Calu3 (cell line): ENCODE measurements around the gene SECISBP2L. TPM values are rescaled to one million over a fixed set of nuclear protein-coding genes. Genes with fewer than 3 reads are reported as not detected.

ENCODE experiments used
- BruUV-seq: library from RNA; stranded (reverse); fragments of 400-500 nt; replicated peaks from 2 replicates; lab custom pipeline; 2021; lab: Mats Ljungman, UMichigan
- CTCF ChIA-PET: fragments of 300-600 bp; sonication (Branson Sonifier 250); formaldehyde crosslinking; loops from one replicate; lab custom pipeline; 2022; ENCODE audit warnings: antibody characterized with exemption; lab: Charles Lee
- DNase-seq: peaks from one replicate; pipeline ENCODE4 v3.0.0; 2022
- H3K27ac Mint-ChIP-seq: one replicate; pipeline ENCODE4 v1.8.0; 2022; ENCODE audit warnings: mixed read lengths; ENCODE audit not compliant: unreplicated experiment
- H3K27me3 Mint-ChIP-seq: one replicate; pipeline ENCODE4 v1.8.0; 2022; ENCODE audit warnings: mixed read lengths; ENCODE audit not compliant: unreplicated experiment
- H3K36me3 Mint-ChIP-seq: one replicate; pipeline ENCODE4 v1.8.0; 2022; ENCODE audit warnings: mild to moderate bottlenecking, moderate library complexity, mixed read lengths; ENCODE audit not compliant: insufficient read depth, unreplicated experiment
- H3K4me1 Mint-ChIP-seq: one replicate; pipeline ENCODE4 v1.8.0; 2022; ENCODE audit warnings: mild to moderate bottlenecking, low read depth, mixed read lengths; ENCODE audit not compliant: unreplicated experiment
- H3K4me3 Mint-ChIP-seq: one replicate; pipeline ENCODE4 v1.8.0; 2022; ENCODE audit warnings: mild to moderate bottlenecking, low read depth, moderate library complexity, mixed read lengths; ENCODE audit not compliant: unreplicated experiment
- H3K9me3 Mint-ChIP-seq: one replicate; pipeline ENCODE4 v1.8.0; 2022; ENCODE audit warnings: low read depth, mixed read lengths; ENCODE audit not compliant: unreplicated experiment
- intact Hi-C: fragments of 100-400 bp; cut with micrococcal nuclease; formaldehyde crosslinking; loops from one replicate; pipeline ENCODE4 v1.10.0; 2022; ENCODE audit not compliant: unreplicated experiment
- total RNA-seq: library from RNA; stranded (reverse); gene quantifications from 2 replicates; pipeline ENCODE4 v1.2.3, GENCODE V29; 2022
- TF ChIP-seq, protein P1 (sequence below): fragments of 200-600 bp; IDR thresholded peaks from one replicate; pipeline ENCODE4 v1.8.0; 2022; ENCODE audit warnings: antibody characterized with exemption; ENCODE audit not compliant: unreplicated experiment

The SECISBP2L gene
- total RNA-seq, 1 experiment from 2014 or later = 32.6 TPM

GRCh38 chr15:48968066-48968465, 78.2 kb downstream of the SECISBP2L start:
- Mint-ChIP-seq H3K4me1 (peaks cover 33% of the 10 kb centered on the region), H3K4me3 (no peak overlapping the region), H3K36me3 (peaks cover 11% of the 10 kb centered on the region), H3K27ac (no peak overlapping the region), H3K27me3 (no peaks in the 10 kb centered on the region), H3K9me3 (no peaks in the 10 kb centered on the region)
- DNase-seq = no peak
- intact Hi-C loops = loop anchor here (10.0 kb wide), 1 partner anchor 613 kb away; no protein-coding TSS in a partner anchor
- CTCF ChIA-PET = no interaction called here
- no TSS peak for BruUV-seq
- TF ChIP-seq, protein P1, sequence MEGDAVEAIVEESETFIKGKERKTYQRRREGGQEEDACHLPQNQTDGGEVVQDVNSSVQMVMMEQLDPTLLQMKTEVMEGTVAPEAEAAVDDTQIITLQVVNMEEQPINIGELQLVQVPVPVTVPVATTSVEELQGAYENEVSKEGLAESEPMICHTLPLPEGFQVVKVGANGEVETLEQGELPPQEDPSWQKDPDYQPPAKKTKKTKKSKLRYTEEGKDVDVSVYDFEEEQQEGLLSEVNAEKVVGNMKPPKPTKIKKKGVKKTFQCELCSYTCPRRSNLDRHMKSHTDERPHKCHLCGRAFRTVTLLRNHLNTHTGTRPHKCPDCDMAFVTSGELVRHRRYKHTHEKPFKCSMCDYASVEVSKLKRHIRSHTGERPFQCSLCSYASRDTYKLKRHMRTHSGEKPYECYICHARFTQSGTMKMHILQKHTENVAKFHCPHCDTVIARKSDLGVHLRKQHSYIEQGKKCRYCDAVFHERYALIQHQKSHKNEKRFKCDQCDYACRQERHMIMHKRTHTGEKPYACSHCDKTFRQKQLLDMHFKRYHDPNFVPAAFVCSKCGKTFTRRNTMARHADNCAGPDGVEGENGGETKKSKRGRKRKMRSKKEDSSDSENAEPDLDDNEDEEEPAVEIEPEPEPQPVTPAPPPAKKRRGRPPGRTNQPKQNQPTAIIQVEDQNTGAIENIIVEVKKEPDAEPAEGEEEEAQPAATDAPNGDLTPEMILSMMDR = no peak

GRCh38 chr15:48967336-48967735, 78.9 kb downstream of the SECISBP2L start:
- H3K27ac Mint-ChIP-seq = no peak overlapping the region
- H3K4me3 Mint-ChIP-seq = no peak overlapping the region
- no peaks in the 10 kb centered on the region for H3K27me3 Mint-ChIP-seq
- H3K4me1 Mint-ChIP-seq = peaks cover 33% of the 10 kb centered on the region
- no TSS peak for BruUV-seq
- TF ChIP-seq, protein P1 = no peak
- CTCF ChIA-PET = interaction anchor here (2.0 kb wide), 1 partner anchor 8 kb away, joined by 15 read pairs; no protein-coding TSS in a partner anchor
- intact Hi-C loops = loop anchor here (10.0 kb wide), 1 partner anchor 613 kb away; no protein-coding TSS in a partner anchor
- DNase-seq = no peak
- no peaks in the 10 kb centered on the region for H3K9me3 Mint-ChIP-seq
- peaks cover 13% of the 10 kb centered on the region for H3K36me3 Mint-ChIP-seq

DNA sequence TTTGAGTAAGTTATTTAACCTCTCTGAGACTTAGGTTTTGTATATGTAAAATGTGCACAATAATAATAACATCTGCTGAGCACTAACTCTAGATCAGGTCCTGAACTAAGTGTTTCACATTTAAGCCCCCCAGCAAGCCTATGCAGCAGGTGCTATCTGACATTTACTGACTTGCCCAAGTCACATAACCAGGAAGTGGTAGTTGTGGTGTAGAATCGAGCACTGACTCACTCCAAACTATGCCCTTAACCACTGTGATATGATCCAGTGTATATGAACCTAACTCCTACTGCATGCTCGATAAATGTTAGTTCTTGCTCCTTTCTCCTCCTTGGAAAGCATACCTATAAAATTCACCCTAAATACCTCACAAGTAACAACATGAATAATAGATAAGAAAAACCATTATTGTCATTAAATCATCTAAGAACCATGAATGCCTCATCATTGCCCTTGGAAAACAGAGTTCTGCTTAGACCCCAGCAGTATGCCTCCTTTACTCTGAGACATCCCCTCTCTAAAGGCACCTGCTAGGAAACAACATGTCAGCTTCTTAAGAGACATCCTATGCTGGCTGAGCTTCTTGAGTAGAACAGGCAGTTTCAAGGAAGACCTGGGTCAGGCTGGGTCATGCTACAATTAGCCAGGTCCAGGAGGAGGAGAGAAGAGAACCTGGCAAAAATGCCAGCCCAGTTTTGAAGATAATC, 79.5 kb downstream of the SECISBP2L start:
- Mint-ChIP-seq H3K9me3 (no peaks in the 10 kb centered on the region), H3K4me1 (peaks cover 33% of the 10 kb centered on the region), H3K4me3 (no peak overlapping the region), H3K36me3 (peaks cover 13% of the 10 kb centered on the region), H3K27me3 (no peaks in the 10 kb centered on the region), H3K27ac (no peak overlapping the region)
- intact Hi-C loops = loop anchor here (1.0 to 10.0 kb wide), 2 partner anchors 105 to 612 kb away; no protein-coding TSS in a partner anchor
- TF ChIP-seq, protein P1 = no peak
- CTCF ChIA-PET = interaction anchor here (1.4 to 2.1 kb wide), 3 partner anchors 9 to 104 kb away, joined by 8 to 29 read pairs (median 15); partner anchors contain the start of gene EID1
- DNase-seq = peak; percentile 11
- no TSS peak for BruUV-seq

- Mint-ChIP-seq H3K4me1 (peaks cover 33% of the 10 kb centered on the region), H3K36me3 (peaks cover 13% of the 10 kb centered on the region), H3K4me3 (no peak overlapping the region), H3K27me3 (no peaks in the 10 kb centered on the region), H3K27ac (no peak overlapping the region), H3K9me3 (no peaks in the 10 kb centered on the region)
- intact Hi-C loops = loop anchor here (1.0 to 10.0 kb wide), 2 partner anchors 105 to 611 kb away; no protein-coding TSS in a partner anchor
- TF ChIP-seq, protein P1 = peak; percentile 22
- CTCF ChIA-PET = interaction anchor here (1.4 to 2.1 kb wide), 3 partner anchors 10 to 104 kb away, joined by 8 to 29 read pairs (median 15); partner anchors contain the start of gene EID1
- DNase-seq = peak; percentile 58
- no TSS peak for BruUV-seq
These were observed 80.3 kb downstream of the SECISBP2L start for GRCh38 chr15:48965972-48966371.
